Measurements from ENCODE around the gene GNA15. TPM values are rescaled to one million over a fixed set of nuclear protein-coding genes. Genes with fewer than 3 reads are reported as not detected.
A peak's percentile ranks its signal among the peaks of the same experiment; 100 is the strongest.

Gene GNA15
- total RNA-seq, 1 donor from 2014 or later: 0.80 TPM

GRCh38 chr19:3098515-3099346, 37.1 kb upstream of the GNA15 start:
- TF ChIP-seq CTCF (IDR thresholded peaks at IDR 0.05): no peak
- DNase-seq (no peak), ATAC-seq (ENCODE audit: low read depth) (peak; percentile 11)
- Mint-ChIP-seq H3K27ac (no peak overlapping the region), H3K36me3 (ENCODE audit: low read depth) (no peaks in the 10 kb centered on the region), H3K9me3 (no peaks in the 10 kb centered on the region), H3K4me1 (peaks cover 34% of the 10 kb centered on the region), H3K27me3 (no peaks in the 10 kb centered on the region), H3K4me3 (peak overlapping the region; percentile 66)
- ChIA-PET CTCF (interaction anchor here (1.2 kb wide), 1 partner anchor 10 kb away, joined by 4 read pairs; no protein-coding TSS in a partner anchor), POLR2A (interaction anchor here (0.5 to 0.7 kb wide), 3 partner anchors 51 to 474 kb away, joined by 3 to 6 read pairs (median 3); no protein-coding TSS in a partner anchor)
- intact Hi-C loops (cut with micrococcal nuclease): no loop called here

GRCh38 chr19:3099347-3100145, 36.3 kb upstream of the GNA15 start:
- Mint-ChIP-seq H3K27me3 (no peaks in the 10 kb centered on the region), H3K27ac (no peak overlapping the region), H3K4me1 (peaks cover 41% of the 10 kb centered on the region), H3K9me3 (no peaks in the 10 kb centered on the region), H3K4me3 (peak overlapping the region; percentile 66), H3K36me3 (ENCODE audit: low read depth) (no peaks in the 10 kb centered on the region)
- POLR2A ChIA-PET: interaction anchor here (0.5 to 0.7 kb wide), 2 partner anchors 52 to 475 kb away, joined by 3 to 6 read pairs; no protein-coding TSS in a partner anchor
- DNase-seq (no peak), ATAC-seq (ENCODE audit: low read depth) (no peak)
- no peak for TF ChIP-seq CTCF (IDR thresholded peaks at IDR 0.05)
- CTCF ChIA-PET: interaction anchor here (1.2 kb wide), 1 partner anchor 9 kb away, joined by 4 read pairs; no protein-coding TSS in a partner anchor
- intact Hi-C loops (cut with micrococcal nuclease): no loop called here

- DNase-seq: no peak
- peaks cover 37% of the 10 kb centered on the region for H3K4me1 Mint-ChIP-seq
- POLR2A ChIA-PET: interaction anchor here (0.6 kb wide), 1 partner anchor 8 kb away, joined by 5 read pairs; no protein-coding TSS in a partner anchor
- no peak overlapping the region for H3K27ac Mint-ChIP-seq
- TF ChIP-seq CTCF (IDR thresholded peaks at IDR 0.05): no peak
- no peaks in the 10 kb centered on the region for H3K27me3 Mint-ChIP-seq
- intact Hi-C loops (cut with micrococcal nuclease): no loop called here
- H3K4me3 Mint-ChIP-seq: no peak overlapping the region
- ATAC-seq (ENCODE audit: low read depth): no peak
- H3K9me3 Mint-ChIP-seq: no peaks in the 10 kb centered on the region
- no peaks in the 10 kb centered on the region for H3K36me3 Mint-ChIP-seq (ENCODE audit: low read depth)
- CTCF ChIA-PET: no interaction called here
Observed at GRCh38 chr19:3100331-3100730, 35.5 kb upstream of the GNA15 start.

- no peak for DNase-seq
- Mint-ChIP-seq H3K27me3 (no peaks in the 10 kb centered on the region), H3K36me3 (ENCODE audit: low read depth) (no peaks in the 10 kb centered on the region), H3K27ac (no peak overlapping the region), H3K4me3 (no peak overlapping the region), H3K4me1 (peaks cover 30% of the 10 kb centered on the region), H3K9me3 (no peaks in the 10 kb centered on the region)
- no peak for TF ChIP-seq CTCF (IDR thresholded peaks at IDR 0.05)
- ATAC-seq (ENCODE audit: low read depth): no peak
- ChIA-PET CTCF (interaction anchor here (1.9 to 4.1 kb wide), 2 partner anchors 139 to 150 kb away, joined by 9 to 41 read pairs; no protein-coding TSS in a partner anchor), POLR2A (interaction anchor here (0.7 kb wide), 1 partner anchor 124 kb away, joined by 4 read pairs; no protein-coding TSS in a partner anchor)
- intact Hi-C loops (cut with micrococcal nuclease): no loop called here
Observed at GRCh38 chr19:3100747-3101730, 34.8 kb upstream of the GNA15 start.
